Measurements from ENCODE around the gene FBRS.
"Not testable (repeated sequence)": the region's sequence is repeated elsewhere in the genome, so short reads cannot be mapped to it uniquely, and the experiment has no call there.

The FBRS gene

DNA sequence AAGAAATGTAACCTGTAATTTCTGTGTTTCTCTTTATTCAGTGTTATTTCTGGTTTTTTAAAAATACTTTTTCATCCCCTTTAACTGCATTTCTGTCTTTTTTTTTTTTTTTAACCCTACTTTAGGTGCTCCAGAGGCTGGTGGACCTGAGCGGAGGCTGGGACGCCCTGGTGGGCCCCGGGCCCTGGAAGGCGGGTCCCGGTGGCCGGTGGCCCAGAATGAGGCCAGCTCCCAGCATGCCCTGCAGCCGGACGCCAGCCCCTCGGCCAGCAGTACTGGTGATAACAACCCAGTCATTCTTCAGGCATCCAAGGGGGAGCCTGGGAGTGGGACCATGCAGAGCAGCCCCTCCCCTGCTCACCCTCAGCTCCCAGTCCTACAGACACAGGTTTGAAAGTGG is 42.3 kb downstream of the FBRS start:
- DNase-seq = no peak

DNA sequence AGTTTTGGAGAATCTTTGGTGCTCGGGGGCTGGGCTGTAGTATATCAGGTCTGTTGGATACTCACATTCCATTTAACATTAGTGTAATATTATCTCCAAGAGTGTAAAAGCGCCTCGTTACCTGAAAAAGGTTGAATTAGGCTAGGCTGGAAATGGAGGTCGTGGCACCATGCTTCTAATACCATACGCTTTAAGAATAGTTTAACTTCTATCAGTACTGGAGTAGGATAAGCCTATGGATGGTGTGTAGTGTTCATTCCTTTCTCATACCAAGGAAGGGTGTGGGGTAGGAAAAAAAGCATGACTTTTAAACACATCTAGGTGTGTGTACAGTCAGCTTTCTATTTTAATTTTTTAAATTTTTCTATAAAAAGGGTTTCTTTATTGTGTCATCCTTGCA is 42.7 kb downstream of the FBRS start:
- DNase-seq = no peak

DNA sequence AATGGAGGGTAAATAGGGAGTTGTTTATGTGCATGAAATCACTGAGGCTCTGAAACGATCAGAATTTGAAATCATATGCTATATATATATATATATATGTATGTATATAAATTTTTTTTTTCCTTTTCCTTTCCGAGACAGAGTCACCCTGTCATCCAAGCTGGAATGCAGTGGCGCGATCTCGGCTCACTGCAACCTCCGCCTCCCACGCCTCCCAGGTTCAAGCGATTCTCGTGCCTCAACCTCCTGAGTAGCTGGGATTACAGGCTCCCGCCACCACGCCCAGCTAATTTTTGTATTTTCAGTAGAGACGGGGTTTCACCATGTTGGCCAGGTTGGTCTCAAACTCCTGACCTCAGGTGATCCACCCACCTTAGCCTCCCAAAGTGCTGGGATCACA is 44.8 kb downstream of the FBRS start:
- DNase-seq = not testable (repeated sequence)

DNA sequence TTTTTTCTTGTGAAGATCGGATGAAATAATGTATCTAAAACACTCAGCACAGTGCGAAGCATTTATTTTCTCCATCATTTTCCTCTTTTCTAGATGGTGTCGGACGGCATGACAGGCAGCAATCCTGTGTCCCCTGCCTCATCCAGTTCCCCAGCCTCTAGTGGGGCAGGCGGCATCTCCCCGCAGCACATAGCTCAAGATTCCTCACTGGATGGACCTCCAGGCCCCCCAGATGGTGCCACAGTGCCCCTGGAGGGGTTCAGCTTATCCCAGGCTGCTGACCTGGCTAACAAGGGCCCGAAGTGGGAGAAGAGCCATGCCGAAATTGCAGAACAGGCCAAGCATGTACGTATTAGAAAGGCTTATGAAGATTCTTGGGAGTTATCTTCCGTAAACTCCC is 45.7 kb downstream of the FBRS start:
- no peak for DNase-seq

DNA sequence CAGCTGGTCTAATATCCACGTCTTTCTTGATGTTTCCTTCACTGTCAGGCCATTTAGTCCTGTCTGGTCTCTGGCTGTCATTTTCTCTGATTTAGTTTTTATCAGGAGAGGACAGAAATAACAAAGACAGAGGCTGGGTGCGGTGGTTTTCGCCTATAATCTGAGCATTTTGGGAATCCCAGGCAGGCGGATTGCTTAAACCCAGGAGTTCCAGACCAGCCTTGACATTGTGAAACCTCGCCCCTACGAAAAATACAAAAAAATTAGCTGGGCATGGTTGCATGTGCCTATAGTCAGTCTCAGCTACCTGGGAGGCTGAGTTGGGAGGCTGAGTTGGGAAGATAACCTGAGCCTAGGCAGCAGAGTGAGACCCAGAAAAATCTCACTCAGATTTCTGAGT is 47.8 kb downstream of the FBRS start:
- DNase-seq = no peak

- DNase-seq = no peak
Observed at GRCh38 chr16:30710971-30711370, 52.7 kb downstream of the FBRS start.

DNA sequence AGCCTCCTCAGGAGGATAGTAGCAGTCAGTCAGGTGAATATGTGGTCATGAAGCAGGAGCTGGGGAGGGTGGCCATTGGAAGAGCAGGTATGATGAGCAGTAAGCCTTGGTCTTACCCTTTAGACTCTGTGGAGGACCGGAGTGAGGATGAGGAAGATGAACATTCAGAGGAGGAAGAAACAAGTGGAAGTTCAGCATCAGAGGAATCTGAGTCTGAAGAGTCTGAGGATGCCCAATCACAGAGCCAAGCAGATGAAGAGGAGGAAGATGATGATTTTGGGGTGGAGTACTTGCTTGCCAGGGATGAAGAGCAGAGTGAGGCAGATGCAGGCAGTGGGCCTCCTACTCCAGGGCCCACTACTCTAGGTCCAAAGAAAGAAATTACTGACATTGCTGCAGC is 53.5 kb downstream of the FBRS start:
- no peak for DNase-seq

DNA sequence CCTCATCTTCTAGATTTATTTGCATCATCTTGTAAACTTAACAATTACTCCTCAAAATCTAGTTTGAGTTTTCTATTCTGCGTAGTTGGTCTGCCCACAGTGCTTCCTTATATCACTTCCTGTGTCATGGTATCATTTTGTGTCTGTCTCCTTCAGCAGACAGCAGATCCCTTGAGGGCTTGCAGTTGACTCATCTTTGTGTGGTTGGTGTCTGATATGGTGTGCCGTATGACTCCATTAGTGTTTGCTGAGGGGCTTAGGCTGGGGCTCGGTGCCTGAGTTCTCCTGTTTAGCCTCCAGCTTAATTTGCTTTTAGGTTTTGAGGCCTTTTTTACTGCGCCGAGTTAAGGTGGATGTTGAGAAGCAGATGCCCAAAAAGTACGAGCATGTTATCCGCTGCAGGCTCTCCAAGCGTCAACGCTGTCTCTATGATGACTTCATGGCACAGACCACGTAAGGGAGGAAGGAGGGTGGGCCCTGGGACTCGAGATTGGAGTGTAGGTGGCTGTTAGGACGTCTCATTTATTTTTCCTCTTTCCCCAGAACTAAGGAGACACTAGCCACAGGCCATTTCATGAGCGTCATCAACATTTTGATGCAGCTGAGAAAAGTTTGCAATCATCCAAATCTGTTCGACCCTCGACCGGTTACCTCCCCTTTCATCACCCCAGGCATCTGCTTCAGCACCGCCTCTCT is 57.7 kb downstream of the FBRS start:
- no peak for DNase-seq

- DNase-seq = no peak
Observed at GRCh38 chr16:30720086-30720485, 61.9 kb downstream of the FBRS start.
